IMR-90 (cell line): ENCODE measurements around the gene ZNF407. TPM values are rescaled to one million over a fixed set of nuclear protein-coding genes. Genes with fewer than 3 reads are reported as not detected.

ENCODE experiments used
- ATAC-seq: fragments of 200-7000 bp; cut with Tn5 transposase; 2 replicates; pipeline ENCODE4 v1.9.1; 2020; ENCODE audit warnings: low read depth, mild to moderate bottlenecking, moderate library complexity
- BruUV-seq: library from RNA; stranded (reverse); fragments of 400-500 nt; replicated peaks from 2 replicates; lab custom pipeline; 2021; lab: Mats Ljungman, UMichigan
- CTCF ChIA-PET: fragments of 300-600 bp; formaldehyde crosslinking; extraction: SDS; loops from one replicate; lab custom pipeline; 2021; ENCODE audit warnings: antibody characterized with exemption; lab: Yijun Ruan, JAX
- POLR2A ChIA-PET: fragments of 300-600 bp; sonication (Branson Sonifier 250); formaldehyde crosslinking; loops from one replicate; lab custom pipeline; 2022; ENCODE audit warnings: antibody characterized with exemption; ENCODE audit not compliant: unreplicated experiment; lab: Charles Lee
- DNase-seq: peaks from one replicate; pipeline ENCODE4 v3.0.0; 2013
- H2AFZ ChIP-seq: replicated peaks from 2 replicates; pipeline ENCODE3; 2013; ENCODE audit warnings: low read length, mild to moderate bottlenecking; ENCODE audit not compliant: poor library complexity
- H2AK5ac ChIP-seq: 2 replicates; pipeline ENCODE4 v1.6.1; 2013; ENCODE audit warnings: low read depth, low read length, inconsistent platforms
- H2AK9ac ChIP-seq: replicated peaks from 2 replicates; pipeline ENCODE3; 2013; ENCODE audit warnings: mild to moderate bottlenecking, low read depth, low read length, moderate library complexity; ENCODE audit not compliant: poor library complexity
- H2BK120ac ChIP-seq: 2 replicates; pipeline ENCODE4 v1.6.1; 2013; ENCODE audit warnings: low read depth, low read length, inconsistent platforms
- H2BK15ac ChIP-seq: 3 replicates; pipeline ENCODE4 v1.6.1; 2013; ENCODE audit warnings: low read depth, low read length, inconsistent platforms
- H2BK20ac ChIP-seq: 2 replicates; pipeline ENCODE4 v1.6.1; 2013; ENCODE audit warnings: low read depth, mild to moderate bottlenecking, inconsistent platforms, low read length, moderate library complexity
- H2BK5ac ChIP-seq: 2 replicates; pipeline ENCODE4 v1.6.1; 2013; ENCODE audit warnings: mild to moderate bottlenecking, low read depth, low read length, inconsistent platforms; ENCODE audit not compliant: poor library complexity, severe bottlenecking
- H3K14ac ChIP-seq: replicated peaks from 2 replicates; pipeline ENCODE4 v1.6.1; 2013; ENCODE audit warnings: low read depth, low read length, inconsistent platforms
- H3K18ac ChIP-seq: 2 replicates; pipeline ENCODE4 v1.6.1; 2013; ENCODE audit warnings: low read depth, low read length, control low read depth
- H3K23ac ChIP-seq: 2 replicates; pipeline ENCODE4 v1.6.1; 2013; ENCODE audit warnings: low read depth, low read length, inconsistent platforms
- H3K27ac ChIP-seq: 2 replicates; pipeline ENCODE4 v1.5.1; 2013; ENCODE audit warnings: mild to moderate bottlenecking, control low read depth, low read length; ENCODE audit not compliant: insufficient read depth
- H3K27me3 ChIP-seq: 2 replicates; pipeline ENCODE4 v1.6.1; 2013; ENCODE audit warnings: low read length; ENCODE audit not compliant: control insufficient read depth, insufficient read depth
- H3K36me3 ChIP-seq: 2 replicates; pipeline ENCODE4 v1.6.1; 2013; ENCODE audit warnings: low read length, mixed read lengths; ENCODE audit not compliant: control insufficient read depth, insufficient read depth
- H3K4ac ChIP-seq: 2 replicates; pipeline ENCODE4 v1.6.1; 2013; ENCODE audit warnings: low read depth, low read length, inconsistent platforms
- H3K4me1 ChIP-seq: 2 replicates; pipeline ENCODE4 v1.6.1; 2013; ENCODE audit warnings: low read length, mixed read lengths; ENCODE audit not compliant: control insufficient read depth, insufficient read depth
- H3K4me2 ChIP-seq: 2 replicates; pipeline ENCODE4 v1.6.1; 2013; ENCODE audit warnings: low read depth, mild to moderate bottlenecking, control low read depth, low read length, moderate library complexity
- H3K4me3 ChIP-seq: 2 replicates; pipeline ENCODE4 v1.5.1; 2013; ENCODE audit warnings: low read depth, mild to moderate bottlenecking, control low read depth, low read length, moderate library complexity; ENCODE audit not compliant: insufficient read depth
- H3K56ac ChIP-seq: 2 replicates; pipeline ENCODE4 v1.6.1; 2013; ENCODE audit warnings: low read length, inconsistent platforms; ENCODE audit not compliant: insufficient read depth; ENCODE audit errors: extremely low read depth
- H3K79me1 ChIP-seq, 2 experiments: 2 replicates each; pipeline ENCODE4 v1.6.1; 2013; ENCODE audit warnings: low read length in 2 of 2, inconsistent platforms in 1 of 2, low read depth in 1 of 2
- H3K9ac ChIP-seq: 2 replicates; pipeline ENCODE4 v1.6.1; 2013; ENCODE audit warnings: low read depth, low read length, control low read depth
- H3K9me1 ChIP-seq: 2 replicates; pipeline ENCODE4 v1.6.1; 2013; ENCODE audit warnings: low read length, inconsistent platforms; ENCODE audit not compliant: insufficient read depth
- H3K9me3 ChIP-seq: 2 replicates; pipeline ENCODE4 v1.6.1; 2013; ENCODE audit warnings: low read length; ENCODE audit not compliant: control insufficient read depth, insufficient read depth
- H4K20me1 ChIP-seq: 2 replicates; pipeline ENCODE4 v1.6.1; 2013; ENCODE audit warnings: low read length, inconsistent platforms; ENCODE audit not compliant: insufficient read depth
- H4K5ac ChIP-seq: 2 replicates; pipeline ENCODE4 v1.6.1; 2013; ENCODE audit warnings: mild to moderate bottlenecking, low read depth, low read length, control low read depth
- H4K8ac ChIP-seq, 2 experiments: 2 replicates each; pipeline ENCODE4 v1.6.1; 2013; ENCODE audit warnings: low read depth in 2 of 2, low read length in 2 of 2, control low read depth in 1 of 2, inconsistent platforms in 1 of 2
- H4K91ac ChIP-seq: 2 replicates; pipeline ENCODE4 v1.6.1; 2013; ENCODE audit warnings: low read depth, low read length, inconsistent platforms; ENCODE audit not compliant: insufficient read depth
- BHLHE40 ChIP-seq: fragments of 150-350 bp; IDR thresholded peaks from 2 replicates; pipeline ENCODE4 v1.6.1; 2016; ENCODE audit warnings: mild to moderate bottlenecking, low read depth, low read length
- CHD1 ChIP-seq: IDR thresholded peaks from 2 replicates; pipeline ENCODE4 v1.6.1; 2012; ENCODE audit warnings: low read depth, low read length, improper control_type of control experiment
- FOS ChIP-seq: fragments of 150-350 bp; IDR thresholded peaks from 2 replicates; pipeline ENCODE4 v1.6.1; 2016; ENCODE audit warnings: low read depth, low read length
- MAFK ChIP-seq: IDR thresholded peaks from 2 replicates; pipeline ENCODE4 v1.6.1; 2012; ENCODE audit warnings: low read depth, low read length, improper control_type of control experiment
- MAZ ChIP-seq: IDR thresholded peaks from 2 replicates; pipeline ENCODE4 v1.6.1; 2012; ENCODE audit warnings: low read depth, mild to moderate bottlenecking, low read length, improper control_type of control experiment, moderate library complexity, borderline replicate concordance
- MXI1 ChIP-seq: IDR thresholded peaks from 2 replicates; pipeline ENCODE4 v1.6.1; 2012; ENCODE audit warnings: low read depth, mild to moderate bottlenecking, low read length, moderate library complexity, borderline replicate concordance
- NFE2L2 ChIP-seq: fragments of 150-350 bp; IDR thresholded peaks from 2 replicates; pipeline ENCODE4 v1.6.1; 2016; ENCODE audit warnings: low read depth, mild to moderate bottlenecking, low read length
- RAD21 ChIP-seq: IDR thresholded peaks from 2 replicates; pipeline ENCODE4 v1.6.1; 2012; ENCODE audit warnings: low read length, improper control_type of control experiment
- RCOR1 ChIP-seq: IDR thresholded peaks from 2 replicates; pipeline ENCODE4 v1.6.1; 2012; ENCODE audit warnings: mild to moderate bottlenecking, low read length, improper control_type of control experiment; ENCODE audit not compliant: insufficient replicate concordance
- SMC3 ChIP-seq: fragments of 150-350 bp; IDR thresholded peaks from 2 replicates; pipeline ENCODE4 v1.6.1; 2016; ENCODE audit warnings: low read depth, mild to moderate bottlenecking, antibody characterized with exemption, low read length, moderate library complexity
- WGBS, 2 experiments: methylation state at CpG; one replicate each; pipeline versions ENCODE4 v1.1.5 to v1.1.7; 2013; ENCODE audit warnings: missing lambda C conversion rate in 2 of 2; ENCODE audit not compliant: insufficient read length in 1 of 2; ENCODE audit errors: extremely low coverage in 2 of 2; 5-methylcytosine and 5-hydroxymethylcytosine counted together
- dilution Hi-C: fragments of 300-500 bp; cut with HindIII; formaldehyde crosslinking; loops from one replicate; pipeline ENCODE4 v1.14.3; 2018; ENCODE audit warnings: low sequenced_read_pairs; ENCODE audit not compliant: unreplicated experiment
- in situ Hi-C: fragments of 300-500 bp; cut with MboI; formaldehyde crosslinking; loops from 3 replicates; pipeline ENCODE4 v1.14.3; 2019; ENCODE audit warnings: low sequenced_read_pairs, inconsistent platforms, mixed read lengths
- intact Hi-C: fragments of 100-400 bp; cut with micrococcal nuclease; formaldehyde crosslinking; loops from 2 replicates; pipeline ENCODE4 v1.10.0; 2022
- polyA plus RNA-seq, 3 experiments: library from polyadenylated mRNA; depleted of rRNA; stranded (reverse); fragments of >200 nt; gene quantifications; 2 replicates each; pipeline ENCODE4 v1.2.3, GENCODE V29; 2012; ENCODE audit warnings: low replicate concordance in 1 of 3
- total RNA-seq: library from RNA; depleted of rRNA; stranded (reverse); fragments of >200 nt; gene quantifications from 2 replicates; pipeline ENCODE4 v1.2.3, GENCODE V29; 2012
- TF ChIP-seq, protein P1 (sequence below): fragments of 150-350 bp; IDR thresholded peaks from 2 replicates; pipeline ENCODE4 v1.6.1; 2016; ENCODE audit warnings: low read depth, mild to moderate bottlenecking, low read length, moderate library complexity, borderline replicate concordance

Gene ZNF407
- total and polyA plus RNA-seq, 2 of the 4 experiments (the other 2 are of a cell fraction) = 3.1 to 20.1 TPM

DNA sequence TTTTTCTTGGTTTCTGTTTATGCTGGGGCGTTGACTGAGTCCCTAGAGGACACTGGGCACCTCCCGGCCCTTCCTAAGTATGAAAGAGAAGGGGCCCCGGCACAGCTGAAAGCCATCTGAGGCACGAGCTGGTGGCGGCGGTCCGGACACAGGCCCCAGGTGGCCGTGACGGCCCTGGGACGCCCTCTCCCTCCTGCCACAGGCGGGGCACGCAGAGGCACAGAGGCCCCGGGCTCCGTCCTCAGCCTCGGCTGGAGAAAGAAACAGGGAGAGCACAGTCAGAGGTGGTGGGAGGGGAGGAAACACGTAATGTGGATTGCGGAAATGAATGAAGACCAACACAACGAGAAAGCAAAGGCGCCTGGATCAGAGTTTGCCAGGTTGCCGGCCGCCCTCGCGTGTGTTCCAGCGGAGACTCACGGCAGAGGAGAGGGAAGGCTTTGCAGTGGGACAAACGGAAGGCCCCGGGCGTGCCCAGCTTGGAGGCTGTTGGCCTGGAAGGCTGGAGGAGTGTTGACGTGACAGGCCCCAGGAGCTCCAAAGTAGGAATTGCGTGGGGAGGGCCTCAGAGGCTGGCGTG lies 492.2 kb downstream of the ZNF407 start:
- BruUV-seq = no TSS peak
- 83% methylated on average over 3 of the region's 31 CpGs; no CpG with 5 or more reads in 1 of the 2 experiments for WGBS, 2 experiments
- Histone ChIP-seq H3K4me2 (no peak overlapping the region), H3K27ac (no peak overlapping the region), H2BK15ac (no peak overlapping the region), H3K18ac (no peak overlapping the region), H4K5ac (no peak overlapping the region), H2BK120ac (no peak overlapping the region), H2AFZ (peak overlapping the region; percentile 38), H3K36me3 (no peaks in the 10 kb centered on the region), H3K9me1 (no peaks in the 10 kb centered on the region), H2AK9ac (no peak overlapping the region), H3K4me3 (no peak overlapping the region), H3K56ac (no peak overlapping the region), H4K20me1 (no peaks in the 10 kb centered on the region), H3K4ac (no peak overlapping the region), H3K9ac (no peak overlapping the region), H3K27me3 (no peaks in the 10 kb centered on the region; the same call in 1 of the 2 replicates), H3K79me1 (no peaks in the 10 kb centered on the region), H2BK20ac (no peak overlapping the region), H3K4me1 (no peaks in the 10 kb centered on the region), H3K23ac (no peak overlapping the region), H2BK5ac (no peak overlapping the region), H3K9me3 (peaks cover 2% of the 10 kb centered on the region; the same call in 1 of the 2 replicates), H2AK5ac (no peak overlapping the region), H4K8ac (no peak overlapping the region), H3K14ac (no peak overlapping the region), H4K91ac (no peak overlapping the region)
- intact Hi-C loops (no loop called here), in situ Hi-C loops (no loop called here), dilution Hi-C loops (no loop called here)
- ChIA-PET CTCF (no interaction called here), POLR2A (no interaction called here)
- no peak for TF ChIP-seq SMC3
- TF ChIP-seq, protein P1, sequence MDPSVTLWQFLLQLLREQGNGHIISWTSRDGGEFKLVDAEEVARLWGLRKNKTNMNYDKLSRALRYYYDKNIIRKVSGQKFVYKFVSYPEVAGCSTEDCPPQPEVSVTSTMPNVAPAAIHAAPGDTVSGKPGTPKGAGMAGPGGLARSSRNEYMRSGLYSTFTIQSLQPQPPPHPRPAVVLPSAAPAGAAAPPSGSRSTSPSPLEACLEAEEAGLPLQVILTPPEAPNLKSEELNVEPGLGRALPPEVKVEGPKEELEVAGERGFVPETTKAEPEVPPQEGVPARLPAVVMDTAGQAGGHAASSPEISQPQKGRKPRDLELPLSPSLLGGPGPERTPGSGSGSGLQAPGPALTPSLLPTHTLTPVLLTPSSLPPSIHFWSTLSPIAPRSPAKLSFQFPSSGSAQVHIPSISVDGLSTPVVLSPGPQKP = no peak
- TF ChIP-seq MXI1 = no peak
- no peak for TF ChIP-seq BHLHE40
- TF ChIP-seq MAZ = no peak
- TF ChIP-seq NFE2L2 = no peak
- no peak for TF ChIP-seq FOS
- no peak for TF ChIP-seq CHD1
- TF ChIP-seq MAFK = no peak
- no peak for TF ChIP-seq RAD21
- TF ChIP-seq RCOR1 = no peak
- DNase-seq = no peak
- no peak for ATAC-seq
